DMS 273 treated with DMSO at 0.1 percent for 48 hours (cell line): ENCODE results near the gene NPHP1.
"Not testable (repeated sequence)": the region's sequence is repeated elsewhere in the genome, so short reads cannot be mapped to it uniquely, and the experiment has no call there.

ENCODE experiments used
- DNase-seq: peaks from one replicate; lab custom pipeline; 2025; lab: John Stamatoyannopoulos, UW

Gene NPHP1

GRCh38 chr2:110197452-110197851 lies 7.4 kb downstream of the NPHP1 start:
- DNase-seq = no peak

- DNase-seq = not testable (repeated sequence)
These were observed 14.6 kb downstream of the NPHP1 start for GRCh38 chr2:110190169-110190568.

GRCh38 chr2:110182449-110182848 lies 22.4 kb downstream of the NPHP1 start:
- no peak for DNase-seq

GRCh38 chr2:110180036-110180435 lies 24.8 kb downstream of the NPHP1 start:
- DNase-seq = no peak

- no peak for DNase-seq
These were observed 31.3 kb downstream of the NPHP1 start for GRCh38 chr2:110173523-110173922.

GRCh38 chr2:110172506-110172905 lies 32.3 kb downstream of the NPHP1 start:
- DNase-seq = no peak

- DNase-seq = no peak
These were observed 34.7 kb downstream of the NPHP1 start for GRCh38 chr2:110170102-110170501.

GRCh38 chr2:110167326-110168000 lies 37.4 kb downstream of the NPHP1 start:
- DNase-seq = no peak

- DNase-seq = no peak
These were observed 38.5 kb downstream of the NPHP1 start for GRCh38 chr2:110166266-110166665.

GRCh38 chr2:110157153-110157793 lies 47.5 kb downstream of the NPHP1 start:
- DNase-seq = peak; percentile 24

- DNase-seq = not testable (repeated sequence)
These were observed 50.0 kb downstream of the NPHP1 start for GRCh38 chr2:110154828-110155227.

GRCh38 chr2:110154188-110154587 lies 50.6 kb downstream of the NPHP1 start:
- DNase-seq = not testable (repeated sequence)

GRCh38 chr2:110153416-110153815 lies 51.4 kb downstream of the NPHP1 start:
- no peak for DNase-seq

GRCh38 chr2:110152943-110153342 lies 51.9 kb downstream of the NPHP1 start:
- DNase-seq = no peak

GRCh38 chr2:110149330-110150220 lies 55.2 kb downstream of the NPHP1 start:
- DNase-seq = no peak

GRCh38 chr2:110146945-110147332 lies 57.9 kb downstream of the NPHP1 start:
- DNase-seq = no peak

GRCh38 chr2:110146183-110146944 lies 58.4 kb downstream of the NPHP1 start:
- DNase-seq = no peak

- DNase-seq = no peak
These were observed 60.8 kb downstream of the NPHP1 start for GRCh38 chr2:110143982-110144381.

- DNase-seq = no peak
These were observed 64.4 kb downstream of the NPHP1 start for GRCh38 chr2:110140401-110140800.

GRCh38 chr2:110134025-110134424 lies 70.8 kb downstream of the NPHP1 start:
- DNase-seq = no peak

- DNase-seq = no peak
These were observed 73.6 kb downstream of the NPHP1 start for GRCh38 chr2:110131166-110131565.

- no peak for DNase-seq
These were observed 74.1 kb downstream of the NPHP1 start for GRCh38 chr2:110130757-110131156.
